HG03565 (cell line): ENCODE results near the gene ZNF516.

Source experiments
- ATAC-seq: cut with Tn5 transposase; IDR thresholded peaks from one replicate; pipeline ENCODE4 v1.9.1; 2021; ENCODE audit warnings: mild to moderate bottlenecking, moderate library complexity; ENCODE audit not compliant: unreplicated experiment

ZNF516 gene

GRCh38 chr18:76456018-76456750 lies 38.9 kb downstream of the ZNF516 start:
- ATAC-seq: no peak

- ATAC-seq: no peak
Measured at GRCh38 chr18:76455003-76455676, 39.9 kb downstream of the ZNF516 start.

GRCh38 chr18:76454418-76454817 lies 40.6 kb downstream of the ZNF516 start:
- no peak for ATAC-seq

- no peak for ATAC-seq
Measured at GRCh38 chr18:76453932-76454331, 41.1 kb downstream of the ZNF516 start.

- ATAC-seq: no peak
Measured at GRCh38 chr18:76453057-76453561, 41.9 kb downstream of the ZNF516 start.

GRCh38 chr18:76452357-76452756 lies 42.7 kb downstream of the ZNF516 start:
- ATAC-seq: no peak

- no peak for ATAC-seq
Measured at GRCh38 chr18:76451396-76452331, 43.4 kb downstream of the ZNF516 start.

- no peak for ATAC-seq
Measured at GRCh38 chr18:76450452-76451395, 44.3 kb downstream of the ZNF516 start.

GRCh38 chr18:76449111-76449453 lies 46.0 kb downstream of the ZNF516 start:
- ATAC-seq: no peak

- no peak for ATAC-seq
Measured at GRCh38 chr18:76448256-76449110, 46.6 kb downstream of the ZNF516 start.

GRCh38 chr18:76447258-76447890 lies 47.7 kb downstream of the ZNF516 start:
- ATAC-seq: no peak

GRCh38 chr18:76446321-76447257 lies 48.5 kb downstream of the ZNF516 start:
- no peak for ATAC-seq

- no peak for ATAC-seq
Measured at GRCh38 chr18:76445741-76446232, 49.3 kb downstream of the ZNF516 start.

- no peak for ATAC-seq
Measured at GRCh38 chr18:76445275-76445674, 49.8 kb downstream of the ZNF516 start.

- ATAC-seq: no peak
Measured at GRCh38 chr18:76444446-76445105, 50.5 kb downstream of the ZNF516 start.

- no peak for ATAC-seq
Measured at GRCh38 chr18:76443519-76444445, 51.3 kb downstream of the ZNF516 start.
